ENCODE measurements around the gene MGRN1.

The MGRN1 gene

GRCh38 chr16:4677390-4677789, 52.8 kb downstream of the MGRN1 start:
- no peak for DNase-seq

GRCh38 chr16:4677994-4678393, 53.4 kb downstream of the MGRN1 start:
- DNase-seq: no peak

DNA sequence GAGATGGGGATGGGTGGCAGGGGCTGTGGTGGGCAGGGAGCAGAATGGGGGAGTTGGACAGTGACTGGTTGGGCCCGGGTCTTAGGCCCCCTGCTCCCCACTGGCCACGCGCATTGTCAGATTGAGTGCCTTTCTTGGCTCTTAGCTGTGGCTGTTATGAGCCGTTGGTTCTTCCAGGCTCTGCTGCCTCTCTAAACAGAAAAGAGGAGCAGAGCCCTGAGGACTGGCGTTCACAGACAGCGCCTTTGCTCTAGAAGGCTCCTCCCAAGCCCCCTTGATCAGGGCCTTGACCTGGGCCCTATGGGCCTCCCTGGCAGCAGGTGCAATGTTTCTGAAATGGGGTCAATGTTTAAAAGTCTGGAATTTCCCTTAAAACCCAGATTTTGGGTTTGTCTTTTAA, 54.0 kb downstream of the MGRN1 start:
- no peak for DNase-seq

DNA sequence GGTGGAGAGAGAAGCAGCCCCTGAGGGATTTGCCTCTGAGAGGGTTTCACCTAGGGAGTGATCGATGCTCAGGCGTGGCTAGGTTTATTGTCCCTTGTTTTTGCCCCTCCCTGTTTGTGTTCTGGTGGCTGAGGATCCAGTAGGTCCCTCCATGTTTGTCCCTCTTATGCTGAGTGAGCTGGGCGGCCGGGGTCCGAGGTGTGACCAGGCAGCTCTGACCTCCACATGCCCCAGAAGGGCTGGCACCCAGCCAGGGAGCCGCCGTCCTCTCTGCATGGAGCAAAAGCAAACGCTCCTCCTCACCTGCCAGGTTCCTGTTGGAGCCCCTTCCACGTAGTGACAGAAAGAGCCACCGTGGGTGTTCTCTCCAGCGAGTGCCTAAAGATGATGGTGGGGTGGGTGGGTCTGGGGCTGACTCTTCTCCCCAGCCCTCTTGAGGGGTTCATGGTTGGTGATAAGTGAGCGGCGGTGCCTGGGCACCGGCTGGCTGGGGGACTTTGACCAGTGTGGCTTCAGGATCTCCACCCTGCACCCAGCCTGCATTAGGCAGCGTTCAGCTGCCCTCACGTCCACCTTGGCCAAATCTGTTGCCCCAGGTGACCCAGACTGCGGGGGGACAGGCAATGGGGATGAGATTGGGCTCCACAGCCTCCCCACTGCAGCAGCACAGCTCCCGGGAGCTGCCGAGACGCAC, 54.7 kb downstream of the MGRN1 start:
- no peak for DNase-seq

- DNase-seq: no peak
Measured at GRCh38 chr16:4679850-4680636, 55.4 kb downstream of the MGRN1 start.

DNA sequence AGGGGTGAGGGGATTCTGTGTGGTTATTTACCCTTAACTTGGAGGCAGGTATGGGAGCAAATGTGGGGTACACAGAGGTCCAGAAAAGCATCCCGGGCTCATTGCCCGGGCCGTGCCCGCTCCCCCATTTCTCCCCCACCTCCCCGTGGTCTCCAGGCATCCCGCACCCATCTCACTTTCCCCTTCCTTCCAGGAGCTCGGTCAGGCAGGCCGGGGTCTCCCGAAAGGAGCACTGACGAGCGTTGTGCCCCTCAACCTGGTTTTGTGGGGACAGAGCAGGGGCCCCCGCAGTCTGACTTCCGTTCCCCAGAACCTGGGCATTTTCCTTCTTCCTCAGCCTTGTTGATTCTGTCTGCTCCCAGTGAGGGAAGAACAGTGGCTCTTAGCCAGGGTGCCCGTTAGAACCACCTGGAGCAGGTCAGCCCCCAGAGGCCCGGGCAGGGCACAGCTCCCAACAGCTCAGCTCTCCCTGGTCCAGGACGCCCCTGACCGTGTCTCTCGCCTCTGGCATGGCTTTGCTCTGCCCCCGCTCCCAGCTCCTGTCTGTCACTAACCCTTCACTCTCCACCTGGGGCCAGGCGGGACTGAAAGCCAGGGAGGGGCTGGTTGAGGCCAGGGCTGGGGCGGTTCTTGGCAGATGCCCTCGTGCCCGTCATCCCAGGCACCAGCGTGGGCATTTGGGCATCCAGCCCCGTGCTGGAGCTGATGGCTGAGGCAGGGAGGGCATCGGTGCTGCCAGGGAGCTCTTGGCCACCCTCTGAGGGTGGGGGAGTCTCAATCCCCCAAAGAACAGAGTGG, 56.2 kb downstream of the MGRN1 start:
- DNase-seq: no peak

GRCh38 chr16:4681471-4682083, 57.0 kb downstream of the MGRN1 start:
- DNase-seq: no peak

- no peak for DNase-seq
Measured at GRCh38 chr16:4682084-4682591, 57.5 kb downstream of the MGRN1 start.

- no peak for DNase-seq
Measured at GRCh38 chr16:4682616-4683254, 58.1 kb downstream of the MGRN1 start.

DNA sequence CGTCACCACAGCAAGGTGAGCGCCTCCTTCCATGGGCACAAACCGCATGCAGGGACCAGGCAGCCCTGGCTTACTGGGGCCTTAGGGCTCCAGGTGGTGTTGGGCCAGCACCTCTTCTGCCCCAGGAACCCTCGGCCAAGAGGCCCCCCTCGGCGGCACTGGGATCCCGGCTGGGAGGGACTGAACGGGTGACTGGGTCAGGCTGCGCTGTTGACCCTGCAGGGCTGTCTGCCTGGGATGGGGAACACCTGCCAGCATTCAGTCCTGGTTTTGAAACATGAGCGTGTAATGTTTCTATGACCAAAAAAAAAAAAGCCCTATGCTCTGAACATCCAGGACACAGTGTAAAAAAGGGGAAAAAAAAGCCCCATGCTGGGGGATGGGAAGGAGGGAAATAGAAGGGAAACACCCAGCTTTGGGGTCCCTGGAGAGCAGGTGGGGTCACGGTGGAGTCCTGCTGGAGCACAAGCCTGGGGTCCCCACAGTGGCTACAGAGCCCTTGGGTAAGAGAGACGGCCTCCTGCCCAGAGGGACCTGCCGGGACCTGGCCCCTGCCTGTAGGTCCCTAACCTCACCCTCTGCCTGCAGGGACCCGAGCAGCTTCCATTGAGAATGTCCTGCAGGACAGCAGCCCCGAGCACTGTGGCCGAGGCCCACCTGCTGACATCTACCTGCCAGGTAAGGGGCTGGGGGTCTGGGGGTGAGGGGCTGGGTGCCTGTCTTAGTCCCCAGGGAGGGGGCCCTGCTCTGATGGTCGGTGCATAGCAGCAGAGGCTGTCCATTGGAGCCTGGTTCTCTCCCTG, 58.8 kb downstream of the MGRN1 start:
- DNase-seq: no peak

- DNase-seq: no peak
Measured at GRCh38 chr16:4684058-4684715, 59.6 kb downstream of the MGRN1 start.

DNA sequence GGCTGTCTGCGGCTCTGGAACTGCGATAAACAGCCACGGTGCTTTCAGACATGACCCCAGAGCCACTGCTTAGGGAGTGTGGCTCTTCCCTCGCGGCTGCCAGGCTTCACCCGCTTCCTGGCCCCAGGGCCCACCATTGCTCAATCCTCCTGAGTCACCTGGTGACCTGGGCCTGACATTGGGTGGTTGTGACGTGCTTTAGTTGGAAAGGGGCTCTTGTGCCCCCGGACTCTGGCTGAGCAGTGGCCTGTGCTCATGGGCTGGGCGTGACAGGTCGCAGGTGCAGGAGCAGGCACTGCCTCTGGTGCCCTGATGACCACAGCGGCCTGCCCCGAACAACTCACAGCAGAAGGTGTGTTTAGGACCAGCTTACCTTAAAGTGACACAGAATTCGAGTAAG, 60.1 kb downstream of the MGRN1 start:
- no peak for DNase-seq

- no peak for DNase-seq
Measured at GRCh38 chr16:4685292-4685691, 60.7 kb downstream of the MGRN1 start.

DNA sequence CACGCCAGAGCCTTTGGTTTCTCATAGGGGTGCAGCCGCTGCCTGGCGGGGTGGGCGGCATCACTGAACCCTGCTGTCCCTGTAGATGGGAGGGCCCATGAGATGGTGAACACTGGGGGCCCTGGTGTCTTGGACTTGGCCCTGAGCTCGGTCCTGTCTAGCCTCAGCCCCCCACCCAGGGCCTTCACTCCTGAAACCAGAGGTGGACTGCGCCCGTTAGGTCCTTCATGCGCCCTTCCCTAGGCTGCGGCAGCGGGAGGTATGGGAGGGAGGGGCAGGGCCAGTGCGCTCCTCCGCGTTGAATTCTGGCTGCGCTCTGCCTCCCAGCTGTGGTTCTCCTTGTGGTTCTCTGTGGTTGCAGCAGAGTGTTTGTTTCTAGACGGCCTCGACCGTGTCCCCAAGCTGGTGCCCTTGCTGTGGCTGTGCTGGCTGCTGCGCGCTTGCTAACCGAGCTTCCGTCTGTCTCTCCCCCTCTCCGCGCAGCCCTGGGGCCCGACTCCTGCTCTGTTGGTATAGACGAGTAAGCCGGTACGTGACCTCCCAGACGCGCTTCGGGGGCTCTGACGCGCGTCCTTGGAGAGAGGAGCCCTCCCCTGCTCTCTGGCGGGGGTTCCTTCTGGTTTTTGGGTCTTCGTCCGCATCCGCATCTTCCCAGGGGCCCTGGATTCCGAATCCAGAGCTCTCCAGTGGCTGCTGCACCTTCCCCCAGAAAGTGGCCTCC, 61.3 kb downstream of the MGRN1 start:
- DNase-seq: no peak

DNA sequence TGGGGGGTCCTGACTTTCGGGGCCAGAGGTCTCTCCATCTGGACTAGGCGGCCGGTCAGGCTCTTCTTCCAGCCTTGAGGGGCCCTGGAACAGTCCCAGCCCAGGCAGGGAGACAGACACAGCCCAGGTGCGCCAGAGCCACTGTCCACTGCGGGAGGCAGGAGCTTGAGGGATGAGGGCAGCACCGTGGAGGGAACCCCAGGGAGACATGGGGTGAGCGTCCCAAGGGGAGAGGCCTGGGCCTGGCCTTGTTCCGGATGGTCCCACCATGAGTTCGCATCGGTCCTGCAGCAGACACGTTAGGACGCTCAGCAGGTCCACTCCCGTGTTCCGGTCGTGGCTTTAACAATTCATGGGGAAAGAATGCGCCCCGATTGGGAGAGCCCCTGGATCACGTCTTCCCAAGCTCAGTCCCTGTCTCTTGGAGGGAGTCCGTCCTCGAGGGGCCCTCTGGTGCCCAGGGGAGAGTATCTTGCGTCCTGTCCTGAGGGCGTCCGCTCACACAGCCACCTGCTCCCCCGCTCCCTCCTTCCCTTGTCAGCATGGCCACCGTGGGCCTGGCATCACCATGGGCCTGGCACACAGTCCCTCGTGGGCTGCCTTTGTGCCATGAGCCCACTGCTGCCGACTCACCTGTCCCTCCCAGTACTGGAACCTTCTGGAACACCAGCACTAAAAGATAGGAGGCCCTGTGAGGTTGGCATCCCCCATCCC, 62.0 kb downstream of the MGRN1 start:
- DNase-seq: no peak

DNA sequence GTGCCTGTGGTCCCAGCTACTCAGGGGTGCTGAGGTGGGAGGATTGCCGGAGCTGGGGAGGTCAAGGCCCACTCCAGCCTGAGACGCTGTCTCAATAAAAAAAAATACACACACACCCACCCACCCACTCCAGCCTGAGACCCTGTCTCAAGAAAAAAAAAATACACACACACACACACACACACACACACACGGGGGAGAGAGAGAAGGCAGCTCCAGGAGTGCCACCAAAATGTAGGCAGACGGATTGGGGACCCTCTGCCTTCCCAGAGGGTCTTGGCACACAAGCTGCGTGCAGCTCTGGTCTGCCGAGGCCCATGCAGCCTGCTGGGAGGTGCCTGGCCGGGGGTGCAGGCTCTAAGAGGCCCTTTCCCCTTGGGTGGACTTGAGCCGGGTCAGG, 62.8 kb downstream of the MGRN1 start:
- no peak for DNase-seq

DNA sequence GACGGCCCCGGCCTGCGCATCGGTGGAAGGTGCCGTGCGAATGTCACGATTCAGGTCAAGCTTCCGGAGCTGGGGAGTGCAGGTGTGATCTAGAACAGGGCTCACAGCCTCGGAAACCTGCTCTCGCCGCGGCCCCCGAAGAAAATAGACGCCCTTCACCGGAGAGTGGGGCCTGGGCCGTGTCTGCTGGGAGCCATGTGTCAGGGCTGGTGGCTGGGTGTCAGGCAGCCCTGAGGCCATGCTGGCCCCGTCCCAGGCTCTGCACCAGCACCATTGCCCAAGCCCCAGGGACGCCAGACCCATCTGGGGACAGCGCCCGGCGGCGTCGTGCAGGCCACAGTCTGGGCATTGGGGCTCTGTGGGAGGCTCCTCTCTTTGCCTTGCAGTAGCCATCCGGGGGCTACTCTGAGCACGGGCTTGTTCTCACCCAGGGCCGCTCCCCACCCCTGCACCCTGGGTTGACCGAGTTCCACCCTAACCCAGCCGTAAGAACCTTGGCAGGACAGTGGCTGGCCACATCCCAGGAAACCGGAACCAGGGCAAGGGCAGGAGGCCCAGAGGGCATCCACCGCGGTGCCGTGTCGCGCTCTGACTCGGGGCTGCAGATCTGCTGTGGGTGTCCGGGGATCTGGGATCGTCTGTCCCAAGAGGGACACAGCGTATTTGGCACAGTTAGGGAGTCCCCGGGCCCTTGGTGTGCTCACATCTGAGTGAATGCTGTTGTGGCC, 63.5 kb downstream of the MGRN1 start:
- DNase-seq: no peak

DNA sequence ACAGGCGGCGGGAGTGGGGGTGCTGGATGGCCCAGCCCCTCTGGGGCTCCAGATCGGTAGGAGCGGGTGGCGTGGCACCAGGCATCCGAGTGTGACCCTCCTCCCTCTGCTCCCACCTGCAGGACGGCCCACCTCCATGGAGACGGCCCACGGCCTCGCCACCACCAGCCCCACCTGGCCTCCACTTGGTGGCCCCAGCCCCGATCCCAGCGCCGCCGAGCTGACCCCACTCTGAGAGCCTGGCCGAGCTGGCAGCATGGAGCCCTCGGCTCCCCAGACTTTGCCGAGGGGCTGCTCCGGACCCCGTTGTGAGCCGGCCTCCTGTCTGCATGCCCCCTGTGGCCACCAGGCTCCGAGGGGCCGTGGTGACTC, 64.0 kb downstream of the MGRN1 start:
- DNase-seq: no peak

GRCh38 chr16:4689091-4689671, 64.6 kb downstream of the MGRN1 start:
- no peak for DNase-seq
